Neutrophil (primary cell): ENCODE results near the gene SMURF1.
"Not testable (repeated sequence)": the region's sequence is repeated elsewhere in the genome, so short reads cannot be mapped to it uniquely, and the experiment has no call there.

Source experiments
- H3K27ac ChIP-seq: fragments of 200-600 bp; sonication (generic); 2 replicates; pipeline ENCODE4 v1.5.1; 2016; ENCODE audit warnings: mild to moderate bottlenecking, moderate library complexity
- H3K27me3 ChIP-seq: fragments of 200-600 bp; sonication (generic); 2 replicates; pipeline ENCODE4 v1.6.0; 2016; ENCODE audit warnings: mild to moderate bottlenecking
- H3K36me3 ChIP-seq: fragments of 200-600 bp; sonication (generic); 2 replicates; pipeline ENCODE4 v1.5.1; 2017
- H3K4me1 ChIP-seq, 2 experiments: fragments of 200-600 bp in 1 of 2; sonication (generic) in 1 of 2; 1 replicate in 1 of 2; 2 replicates in 1 of 2; pipeline versions ENCODE4 v1.5.1 to v1.6.1; 2013 to 2016; ENCODE audit warnings: low read depth in 1 of 2, low read length in 1 of 2, mild to moderate bottlenecking in 1 of 2, moderate library complexity in 1 of 2; ENCODE audit not compliant: control insufficient read depth in 1 of 2, insufficient read depth in 1 of 2
- H3K4me3 ChIP-seq, 2 experiments: fragments of 200-600 bp in 1 of 2; sonication (generic) in 1 of 2; 1 replicate in 1 of 2; 2 replicates in 1 of 2; pipeline ENCODE4 v1.5.1; 2013 to 2016; ENCODE audit warnings: low read depth in 1 of 2, low read length in 1 of 2, mild to moderate bottlenecking in 1 of 2, moderate library complexity in 1 of 2
- H3K9me3 ChIP-seq: fragments of 200-600 bp; sonication (generic); 2 replicates; pipeline ENCODE4 v1.5.1; 2016
- TF ChIP-seq, protein P1 (sequence below): fragments of 200-600 bp; sonication (generic); IDR thresholded peaks from 2 replicates; pipeline ENCODE4 v1.5.1; 2016; ENCODE audit warnings: antibody characterized with exemption

Gene SMURF1

DNA sequence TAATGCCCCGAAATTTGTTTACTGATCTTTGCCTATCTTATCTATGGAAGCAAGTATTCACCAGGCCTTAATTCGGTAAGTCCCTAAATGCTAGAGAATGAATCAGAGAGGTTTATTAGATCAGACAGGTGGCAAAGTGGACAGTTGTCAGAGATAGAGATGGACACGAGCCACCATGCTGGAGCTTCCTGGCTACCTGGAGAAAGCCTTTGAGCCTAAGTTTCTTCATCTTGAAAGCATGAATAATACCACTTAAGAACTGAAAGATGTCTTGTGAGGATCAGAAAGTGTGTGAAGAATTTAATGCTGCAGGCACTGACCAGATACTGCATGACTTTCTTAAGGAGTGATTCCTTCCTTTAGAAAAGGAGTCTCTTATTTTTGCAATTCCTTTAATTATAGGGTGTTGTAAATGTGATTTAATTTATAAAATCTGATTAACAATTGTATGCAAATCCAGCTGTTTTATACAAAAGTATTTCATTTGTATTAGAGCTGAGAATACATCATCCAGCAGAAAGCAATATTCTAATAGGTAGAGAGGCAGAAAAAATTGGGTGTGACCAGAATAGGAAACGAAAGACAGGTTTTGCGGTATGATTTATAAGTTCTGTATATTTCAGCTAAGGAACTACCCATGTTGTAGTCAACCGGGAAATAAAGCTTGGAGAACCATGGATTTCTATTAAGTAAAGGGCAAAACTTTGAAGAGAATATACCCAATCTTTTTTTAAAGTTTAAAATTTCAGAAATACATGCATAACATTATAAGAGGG, 82.7 kb downstream of the SMURF1 start:
- no peaks in the 10 kb centered on the region for H3K27me3 ChIP-seq
- H3K4me3 ChIP-seq, result no peak overlapping the region
- TF ChIP-seq, protein P1, sequence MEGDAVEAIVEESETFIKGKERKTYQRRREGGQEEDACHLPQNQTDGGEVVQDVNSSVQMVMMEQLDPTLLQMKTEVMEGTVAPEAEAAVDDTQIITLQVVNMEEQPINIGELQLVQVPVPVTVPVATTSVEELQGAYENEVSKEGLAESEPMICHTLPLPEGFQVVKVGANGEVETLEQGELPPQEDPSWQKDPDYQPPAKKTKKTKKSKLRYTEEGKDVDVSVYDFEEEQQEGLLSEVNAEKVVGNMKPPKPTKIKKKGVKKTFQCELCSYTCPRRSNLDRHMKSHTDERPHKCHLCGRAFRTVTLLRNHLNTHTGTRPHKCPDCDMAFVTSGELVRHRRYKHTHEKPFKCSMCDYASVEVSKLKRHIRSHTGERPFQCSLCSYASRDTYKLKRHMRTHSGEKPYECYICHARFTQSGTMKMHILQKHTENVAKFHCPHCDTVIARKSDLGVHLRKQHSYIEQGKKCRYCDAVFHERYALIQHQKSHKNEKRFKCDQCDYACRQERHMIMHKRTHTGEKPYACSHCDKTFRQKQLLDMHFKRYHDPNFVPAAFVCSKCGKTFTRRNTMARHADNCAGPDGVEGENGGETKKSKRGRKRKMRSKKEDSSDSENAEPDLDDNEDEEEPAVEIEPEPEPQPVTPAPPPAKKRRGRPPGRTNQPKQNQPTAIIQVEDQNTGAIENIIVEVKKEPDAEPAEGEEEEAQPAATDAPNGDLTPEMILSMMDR, result no peak
- H3K9me3 ChIP-seq, result no peaks in the 10 kb centered on the region
- peaks cover 26% of the 10 kb centered on the region for H3K36me3 ChIP-seq
- H3K27ac ChIP-seq, result no peak overlapping the region
- H3K4me1 ChIP-seq, result no peaks in the 10 kb centered on the region

DNA sequence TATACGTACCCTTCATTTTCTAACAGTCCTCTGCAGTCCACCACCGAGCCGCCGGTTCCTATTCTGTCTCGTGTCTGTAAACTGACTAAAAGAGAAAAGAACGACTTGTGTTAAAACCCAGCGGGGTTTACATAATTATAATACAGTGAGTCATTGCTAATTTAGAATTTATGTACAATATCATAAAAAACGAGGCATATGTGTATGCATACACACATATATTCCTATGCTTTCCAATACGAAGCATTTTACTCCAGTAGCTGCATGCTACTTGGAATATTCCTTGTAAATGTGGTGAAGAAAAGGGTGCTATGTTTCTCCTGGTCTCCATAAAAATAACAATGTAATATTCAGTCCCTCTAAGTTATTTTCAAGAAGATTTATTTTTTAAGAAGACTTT, 89.1 kb downstream of the SMURF1 start:
- Histone ChIP-seq H3K4me1 (no peaks in the 10 kb centered on the region), H3K27me3 (no peaks in the 10 kb centered on the region), H3K27ac (no peak overlapping the region), H3K4me3 (no peak overlapping the region), H3K36me3 (peaks cover 85% of the 10 kb centered on the region), H3K9me3 (no peaks in the 10 kb centered on the region)
- TF ChIP-seq, protein P1, result no peak

DNA sequence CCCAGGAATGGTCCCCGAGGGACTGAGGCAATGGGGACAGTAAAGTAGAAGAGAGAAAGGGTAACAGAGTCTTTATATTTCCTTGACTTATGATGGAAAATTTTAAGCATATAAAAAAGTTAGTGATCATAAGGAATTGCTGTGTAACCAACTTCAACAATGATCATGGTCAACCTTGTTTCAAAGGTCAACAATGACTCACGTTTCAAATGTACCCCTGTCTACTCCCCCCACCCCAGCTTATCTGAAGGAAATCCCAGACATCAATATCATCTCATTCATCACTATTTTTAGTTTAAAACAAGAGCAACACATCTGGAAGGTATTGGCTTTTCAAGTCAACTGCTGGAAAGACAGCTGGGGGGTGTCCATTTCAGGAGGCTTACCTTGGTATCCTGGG, 92.9 kb downstream of the SMURF1 start:
- peaks cover 98% of the 10 kb centered on the region for H3K36me3 ChIP-seq
- H3K4me3 ChIP-seq, result no peak overlapping the region
- H3K4me1 ChIP-seq, result no peaks in the 10 kb centered on the region
- no peaks in the 10 kb centered on the region for H3K9me3 ChIP-seq
- no peaks in the 10 kb centered on the region for H3K27me3 ChIP-seq
- TF ChIP-seq, protein P1, result no peak
- H3K27ac ChIP-seq, result no peak overlapping the region

DNA sequence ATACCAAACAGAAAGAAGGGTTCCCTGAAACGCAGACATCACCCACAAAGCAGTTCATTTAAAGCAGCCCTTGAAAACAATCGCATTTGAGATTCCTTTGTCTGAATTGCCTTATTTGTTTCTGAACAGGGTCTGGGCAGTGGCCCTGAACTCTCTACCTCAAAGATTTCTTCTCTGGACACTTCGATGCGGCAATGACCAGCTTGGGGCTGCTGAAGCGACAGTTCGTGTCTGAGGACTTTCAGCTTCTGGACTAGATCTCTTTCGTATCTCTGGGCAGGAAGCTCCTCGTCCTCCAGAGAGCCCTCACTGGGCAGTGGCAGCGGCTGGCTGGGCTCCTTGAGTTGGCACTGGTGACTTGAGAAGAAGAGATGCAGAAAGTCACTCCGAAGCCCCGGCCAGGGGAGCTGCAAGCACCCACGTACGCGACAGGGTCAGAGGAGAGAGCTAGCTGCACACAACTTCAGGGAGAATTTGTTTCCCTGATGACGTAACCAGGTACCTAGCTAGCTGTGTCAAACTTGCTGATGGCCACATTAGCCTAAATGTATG, 96.3 kb downstream of the SMURF1 start:
- no peak overlapping the region for H3K27ac ChIP-seq
- no peaks in the 10 kb centered on the region for H3K9me3 ChIP-seq
- H3K36me3 ChIP-seq, result peaks cover 99% of the 10 kb centered on the region
- no peaks in the 10 kb centered on the region for H3K4me1 ChIP-seq
- H3K27me3 ChIP-seq, result no peaks in the 10 kb centered on the region
- TF ChIP-seq, protein P1, result no peak
- no peak overlapping the region for H3K4me3 ChIP-seq

DNA sequence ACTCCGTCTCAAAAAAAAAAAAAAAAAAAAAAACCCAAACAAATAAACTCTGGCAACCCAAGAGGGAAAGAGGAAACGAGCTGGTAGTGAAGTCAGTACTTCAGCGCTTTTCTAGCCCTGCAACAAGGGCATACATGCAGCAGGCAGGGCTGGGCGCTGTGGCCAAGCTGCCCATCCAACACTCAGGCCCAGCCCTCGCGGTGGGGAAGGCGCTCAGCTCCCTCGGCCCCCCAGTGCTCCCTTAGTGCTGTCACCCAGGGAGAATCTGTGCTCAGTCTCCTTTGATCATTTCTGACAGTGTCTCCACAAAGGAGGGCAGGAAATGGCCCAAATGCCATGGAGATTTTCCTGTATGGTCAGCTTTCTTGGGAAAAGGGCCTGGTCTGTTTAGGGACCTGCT, 97.2 kb downstream of the SMURF1 start:
- Histone ChIP-seq H3K27me3 (no peaks in the 10 kb centered on the region), H3K4me1 (no peaks in the 10 kb centered on the region), H3K9me3 (no peaks in the 10 kb centered on the region), H3K27ac (no peak overlapping the region), H3K4me3 (no peak overlapping the region), H3K36me3 (peaks cover 99% of the 10 kb centered on the region)
- TF ChIP-seq, protein P1, result no peak

DNA sequence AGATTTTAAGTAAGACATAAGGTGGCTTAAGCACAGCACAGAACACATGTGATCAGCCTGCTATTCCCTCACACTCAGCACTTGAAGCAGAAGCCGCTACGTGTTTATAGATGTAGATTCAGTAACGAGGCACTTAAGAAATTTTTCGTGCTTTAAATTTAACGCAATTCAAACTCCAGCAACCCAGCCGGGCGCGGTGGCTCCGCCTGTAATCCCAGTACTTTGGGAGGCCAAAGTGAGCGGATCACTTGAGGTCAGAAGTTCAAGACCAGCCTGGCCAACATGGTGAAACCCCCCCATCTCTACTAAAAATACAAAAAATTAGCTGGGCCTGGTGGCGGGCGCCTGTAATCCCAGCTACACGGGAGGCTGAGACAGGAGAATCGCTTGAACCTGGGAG, 97.6 kb downstream of the SMURF1 start:
- H3K27ac ChIP-seq, H3K27me3 ChIP-seq, H3K4me3 ChIP-seq, H3K4me1 ChIP-seq, H3K9me3 ChIP-seq: not testable (repeated sequence)
- H3K36me3 ChIP-seq, result peaks cover 99% of the 10 kb centered on the region

DNA sequence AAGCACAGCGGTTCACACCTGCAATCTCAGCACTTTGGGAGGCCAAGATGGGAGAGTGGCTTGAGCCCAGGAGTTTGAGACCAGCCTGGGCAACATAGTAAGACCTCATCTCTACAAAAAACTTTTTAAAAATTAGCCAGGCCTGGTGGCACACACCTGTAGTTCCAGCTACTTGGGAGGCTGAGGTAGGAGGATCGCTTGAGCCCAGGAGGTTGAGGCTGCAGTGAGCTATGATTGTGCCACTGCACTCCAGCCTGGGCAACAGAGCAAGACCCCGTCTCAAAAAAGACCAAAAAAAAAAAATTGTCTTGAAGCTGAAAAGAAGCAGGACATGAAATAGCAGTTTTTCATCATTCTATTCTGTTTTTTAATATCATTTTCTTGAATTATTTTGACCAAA, 99.0 kb downstream of the SMURF1 start:
- H3K4me3 ChIP-seq, H3K27ac ChIP-seq, H3K9me3 ChIP-seq, H3K27me3 ChIP-seq, H3K4me1 ChIP-seq: not testable (repeated sequence)
- H3K36me3 ChIP-seq, result peaks cover 99% of the 10 kb centered on the region
